Thymus (tissue), 11 donors: ENCODE results near the gene KCTD5. TPM values are rescaled to one million over a fixed set of nuclear protein-coding genes. Genes with fewer than 3 reads are reported as not detected.
"Not testable (repeated sequence)": the region's sequence is repeated elsewhere in the genome, so short reads cannot be mapped to it uniquely, and the experiment has no call there.

Experiments used
- DNase-seq, 9 donors: peaks; one replicate each; pipeline ENCODE4 v3.0.0-alpha.2; 2013; ENCODE audit warnings: low spot score in 9 of 9, low read depth in 6 of 9, missing footprints in 1 of 9
- H3K27ac ChIP-seq, 2 donors: one replicate each; pipeline ENCODE4 v1.5.1; 2013; ENCODE audit warnings: control low read depth in 1 of 2, low read depth in 1 of 2, low read length in 1 of 2, mild to moderate bottlenecking in 1 of 2, moderate library complexity in 1 of 2
- H3K27me3 ChIP-seq, 2 donors: one replicate each; pipeline ENCODE4 v1.5.1; 2013; ENCODE audit warnings: low read length in 1 of 2; ENCODE audit not compliant: control insufficient read depth in 2 of 2, insufficient read depth in 1 of 2
- H3K36me3 ChIP-seq, 2 donors: one replicate each; pipeline ENCODE4 v1.5.1; 2013; ENCODE audit warnings: low read length in 1 of 2, mild to moderate bottlenecking in 1 of 2, moderate library complexity in 1 of 2; ENCODE audit not compliant: control insufficient read depth in 2 of 2, insufficient read depth in 2 of 2
- H3K4me1 ChIP-seq, 2 donors: one replicate each; pipeline ENCODE4 v1.5.1; 2013; ENCODE audit warnings: low read length in 2 of 2; ENCODE audit not compliant: control insufficient read depth in 2 of 2, insufficient read depth in 2 of 2
- H3K4me3 ChIP-seq, 2 donors: one replicate each; pipeline ENCODE4 v1.5.1; 2013; ENCODE audit warnings: low read length in 2 of 2, control low read depth in 1 of 2, mild to moderate bottlenecking in 1 of 2
- H3K9me3 ChIP-seq, 2 donors: one replicate each; pipeline ENCODE4 v1.5.1; 2013; ENCODE audit warnings: low read length in 1 of 2, mild to moderate bottlenecking in 1 of 2; ENCODE audit not compliant: control insufficient read depth in 2 of 2, insufficient read depth in 1 of 2
- WGBS: extraction: QIAGEN DNeasy Blood & Tissue Kit; methylation state at CpG from one replicate; pipeline ENCODE4 v1.1.7; 2013; 5-methylcytosine and 5-hydroxymethylcytosine counted together
- polyA plus RNA-seq: library from polyadenylated mRNA; stranded (reverse); fragments of 200-250 nt; gene quantifications from one replicate; pipeline ENCODE4 v1.2.3, GENCODE V29; 2013
- total RNA-seq: library from RNA; stranded (reverse); fragments of 120-200 nt; gene quantifications from one replicate; pipeline ENCODE4 v1.2.4, GENCODE V29; 2013
- donor health status: healthy.

KCTD5 gene
- total and polyA plus RNA-seq, 2 donors: 18.5 to 21.8 TPM

DNA sequence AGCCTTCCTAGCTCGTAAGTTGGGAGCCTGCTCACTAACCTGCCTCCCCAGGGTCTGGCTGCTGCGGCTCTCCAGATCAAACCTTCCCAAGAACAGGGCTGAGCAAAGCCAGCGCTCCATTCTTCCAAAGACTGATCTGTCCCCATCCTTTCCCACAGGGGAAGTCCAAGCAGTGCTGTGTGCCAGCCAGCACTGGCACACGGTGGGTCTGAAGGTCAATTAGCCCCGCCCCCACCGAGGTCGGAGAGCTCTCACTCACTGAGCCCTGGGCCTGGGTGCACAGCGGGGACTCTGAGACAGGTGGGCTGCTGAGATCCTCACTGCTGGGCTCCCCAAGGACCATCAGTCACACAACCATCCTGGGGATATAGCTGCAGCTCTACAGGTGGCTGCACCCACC lies 27.4 kb upstream of the KCTD5 start:
- not testable (repeated sequence) for H3K9me3 ChIP-seq, H3K4me1 ChIP-seq, H3K27ac ChIP-seq, H3K36me3 ChIP-seq, H3K4me3 ChIP-seq, DNase-seq
- WGBS: 86% methylated on average over 2 of the region's 8 CpGs
- peaks cover 0 to 17% of the 10 kb centered on the region in 2 donors for H3K27me3 ChIP-seq

DNA sequence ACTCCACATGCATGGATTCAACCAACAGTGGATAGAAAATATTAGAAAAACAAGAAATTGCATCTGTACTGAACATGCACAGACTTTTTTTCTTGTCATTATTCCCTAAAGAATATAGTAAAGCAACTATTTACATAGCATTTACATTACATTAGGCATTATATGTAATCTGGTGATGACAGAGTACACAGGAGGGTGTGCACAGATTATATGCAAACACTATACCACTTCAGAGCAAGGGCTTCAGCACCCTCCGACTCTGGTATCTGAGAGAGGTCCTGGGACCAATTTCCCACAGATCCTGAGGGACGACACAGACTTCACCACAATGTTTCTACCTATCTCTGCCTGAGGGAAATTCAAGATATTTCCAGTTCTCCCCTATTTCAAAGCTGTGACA lies 25.3 kb upstream of the KCTD5 start:
- Histone ChIP-seq H3K36me3 (no peaks in the 10 kb centered on the region), H3K27ac (no peak overlapping the region), H3K4me1 (no peaks in the 10 kb centered on the region), H3K4me3 (no peak overlapping the region), H3K9me3 (no peaks in the 10 kb centered on the region), H3K27me3 (peaks cover 0 to 17% of the 10 kb centered on the region in 2 donors)
- WGBS: 84% methylated on average over 2 of the region's 2 CpGs
- DNase-seq: no peak

DNA sequence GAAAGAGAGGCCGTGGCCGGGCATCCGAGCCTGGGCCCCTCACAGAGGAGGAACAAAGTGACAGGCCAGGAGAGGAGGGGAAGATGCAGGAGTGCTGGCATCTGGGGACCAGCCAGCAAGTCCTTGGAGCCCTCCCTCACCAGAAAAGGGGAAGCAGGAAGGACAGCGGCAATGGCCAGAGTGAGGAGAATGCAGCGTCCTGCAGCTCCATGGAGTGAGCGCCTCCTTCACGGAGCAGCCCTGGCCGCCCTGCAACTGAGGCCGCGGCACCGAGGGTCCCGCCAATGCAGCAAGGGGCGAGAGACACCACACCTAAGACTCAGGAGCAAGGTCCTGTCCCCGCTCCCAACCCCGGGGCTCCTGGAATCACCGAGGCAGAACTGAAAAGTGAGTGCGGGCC lies 24.5 kb upstream of the KCTD5 start:
- H3K9me3 ChIP-seq, H3K36me3 ChIP-seq, H3K27ac ChIP-seq, H3K4me3 ChIP-seq, DNase-seq, H3K4me1 ChIP-seq: not testable (repeated sequence)
- peaks cover 0 to 17% of the 10 kb centered on the region in 2 donors for H3K27me3 ChIP-seq
- no CpG with 5 or more reads among the region's 17 CpGs for WGBS

DNA sequence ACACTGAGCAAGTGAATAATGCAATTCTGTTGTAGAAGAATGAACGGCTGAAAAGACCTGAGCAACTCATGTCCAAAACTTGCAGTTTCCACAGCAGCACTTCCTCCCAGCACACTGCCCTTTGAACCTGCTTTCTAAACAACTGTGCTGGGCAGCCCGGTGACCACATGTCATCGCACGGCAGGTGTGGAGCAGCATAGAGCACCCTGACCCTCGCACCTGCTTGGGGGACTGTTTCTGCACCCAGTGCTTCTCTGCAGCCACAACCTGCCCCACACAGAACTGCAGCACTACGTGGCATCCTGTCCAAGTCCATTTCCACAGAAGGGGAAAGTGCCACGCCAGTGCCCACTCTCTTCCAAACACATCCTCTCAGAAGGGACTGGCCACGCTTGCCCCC lies 22.8 kb upstream of the KCTD5 start:
- not testable (repeated sequence) for H3K27ac ChIP-seq

GRCh38 chr16:2660014-2660662 lies 22.2 kb upstream of the KCTD5 start:
- H3K9me3 ChIP-seq, H3K4me3 ChIP-seq, H3K27ac ChIP-seq, H3K4me1 ChIP-seq, H3K36me3 ChIP-seq, DNase-seq: not testable (repeated sequence)
- WGBS: 83% methylated on average over 11 of the region's 11 CpGs
- H3K27me3 ChIP-seq: peaks cover 0 to 17% of the 10 kb centered on the region in 2 donors

More for the DNA sequence above, 22.8 kb upstream of the KCTD5 start:
- not testable (repeated sequence) for DNase-seq, H3K4me3 ChIP-seq, H3K4me1 ChIP-seq, H3K9me3 ChIP-seq, H3K36me3 ChIP-seq
- peaks cover 0 to 17% of the 10 kb centered on the region in 2 donors for H3K27me3 ChIP-seq
- WGBS: 92% methylated on average over 8 of the region's 8 CpGs

GRCh38 chr16:2660755-2661373 lies 21.5 kb upstream of the KCTD5 start:
- not testable (repeated sequence) for H3K9me3 ChIP-seq, DNase-seq, H3K4me3 ChIP-seq, H3K4me1 ChIP-seq, H3K36me3 ChIP-seq, H3K27ac ChIP-seq
- H3K27me3 ChIP-seq: peaks cover 0 to 15% of the 10 kb centered on the region in 2 donors
- WGBS: 67% methylated on average over 21 of the region's 21 CpGs

- no peak for DNase-seq
- Histone ChIP-seq H3K9me3 (no peaks in the 10 kb centered on the region), H3K36me3 (peaks cover 7 to 8% of the 10 kb centered on the region in 2 donors), H3K4me3 (no peak overlapping the region), H3K27me3 (peaks cover 0 to 3% of the 10 kb centered on the region in 2 donors), H3K4me1 (no peaks in the 10 kb centered on the region), H3K27ac (peak overlapping the region in 1 of 2 donors; percentile 5)
- WGBS: 86% methylated on average over 23 of the region's 23 CpGs
Observed at GRCh38 chr16:2663553-2664546, 18.5 kb upstream of the KCTD5 start.

DNA sequence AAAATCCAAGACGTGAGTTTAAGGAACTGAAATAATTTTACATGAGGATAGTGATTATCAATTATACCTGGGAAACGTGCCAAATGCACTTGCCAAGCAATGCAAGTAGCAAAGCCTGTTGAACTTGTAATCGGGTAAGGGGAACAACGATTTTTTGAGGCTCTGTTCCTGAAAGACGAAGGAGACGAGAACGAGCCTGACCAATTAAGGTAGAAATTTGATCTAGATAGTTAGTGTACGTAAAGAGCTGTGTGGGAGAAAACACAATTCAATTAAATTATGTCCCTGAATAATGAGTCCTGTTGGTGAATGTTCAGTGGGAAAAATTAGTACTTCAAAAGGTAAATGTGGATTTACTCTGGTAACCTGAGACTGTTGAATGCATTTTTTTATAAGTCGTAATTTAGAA lies 17.7 kb upstream of the KCTD5 start:
- WGBS: 90% methylated on average over 9 of the region's 9 CpGs
- H3K27ac ChIP-seq: no peak overlapping the region
- H3K4me3 ChIP-seq: no peak overlapping the region
- H3K27me3 ChIP-seq: peaks cover 0 to 2% of the 10 kb centered on the region in 2 donors
- DNase-seq: no peak
- no peaks in the 10 kb centered on the region for H3K4me1 ChIP-seq
- H3K36me3 ChIP-seq: peaks cover 8 to 9% of the 10 kb centered on the region in 2 donors
- H3K9me3 ChIP-seq: no peaks in the 10 kb centered on the region

DNA sequence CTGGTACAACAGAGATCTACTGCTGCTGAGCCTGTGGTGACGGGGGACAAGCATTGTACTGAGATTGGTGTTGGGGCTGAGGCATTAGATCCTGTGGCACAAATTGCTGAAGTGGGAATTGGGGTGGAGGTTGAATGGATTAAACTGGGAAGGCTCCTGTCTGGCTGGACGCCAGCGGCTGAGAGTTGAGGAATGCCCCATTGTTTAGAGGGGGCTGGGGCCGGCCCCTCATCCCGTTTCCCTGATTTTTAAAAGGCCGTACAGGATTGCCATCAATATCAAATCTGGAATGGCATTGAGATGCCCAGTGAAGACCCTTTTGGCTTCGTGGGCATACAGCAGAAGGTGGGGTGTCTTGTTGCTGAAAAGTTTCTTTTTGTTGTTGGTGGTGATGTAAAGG lies 15.7 kb upstream of the KCTD5 start:
- H3K27ac ChIP-seq, H3K9me3 ChIP-seq, H3K27me3 ChIP-seq, H3K4me1 ChIP-seq, H3K36me3 ChIP-seq, DNase-seq, H3K4me3 ChIP-seq: not testable (repeated sequence)
- 88% methylated on average over 7 of the region's 7 CpGs for WGBS
